Measurements from ENCODE around the gene COMMD9.

Gene COMMD9

DNA sequence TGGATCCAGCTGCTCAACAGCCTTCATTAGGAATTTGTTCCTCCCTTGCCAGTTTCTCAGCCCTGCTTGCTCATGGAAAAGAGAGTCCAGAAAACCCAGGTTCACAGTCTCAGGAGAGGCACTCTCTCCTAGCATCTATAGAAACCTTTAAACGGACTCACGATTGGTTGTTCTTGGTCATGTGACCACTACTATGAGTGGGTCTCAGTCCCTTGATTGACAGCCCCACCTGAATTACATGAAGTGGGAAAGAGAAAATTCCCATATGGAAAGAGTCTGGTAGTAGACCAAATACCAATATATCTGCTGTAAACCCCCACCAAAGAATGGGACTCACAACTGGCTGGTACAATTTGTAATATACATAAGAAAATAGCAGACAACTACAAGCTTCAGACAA lies 54.4 kb downstream of the COMMD9 start:
- no peaks in the 10 kb centered on the region for H3K9me3 ChIP-seq (ENCODE audit: insufficient read depth, low read depth, low read length)
- WGBS: 100% methylated on average over 2 of the region's 2 CpGs

DNA sequence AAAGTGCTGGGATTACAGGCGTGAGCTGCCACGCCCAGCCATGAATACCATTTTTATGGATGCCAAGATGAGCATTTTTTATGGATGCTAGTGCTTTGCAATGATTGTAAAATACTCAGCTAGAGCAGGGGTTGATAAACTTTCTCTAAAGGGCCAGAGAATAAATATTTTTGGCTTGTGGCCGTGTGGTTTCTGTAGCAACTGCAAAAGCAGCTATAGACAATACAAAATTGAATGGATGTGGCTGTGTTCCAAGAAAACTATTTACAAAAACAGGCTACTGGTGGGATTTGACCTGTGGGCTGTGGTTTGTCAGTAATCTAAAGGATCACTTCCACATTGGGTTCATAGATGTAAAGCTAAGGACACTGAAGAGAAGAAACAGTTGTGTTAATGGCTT lies 56.0 kb downstream of the COMMD9 start:
- peaks cover 7% of the 10 kb centered on the region; the same call in 1 of the 2 replicates for H3K36me3 ChIP-seq (ENCODE audit: insufficient read depth, low read length)
- H3K9ac ChIP-seq (ENCODE audit: low read depth, low read length): no peak overlapping the region
- H3K27ac ChIP-seq (ENCODE audit: low read depth, low read length): no peak overlapping the region
- H3K27me3 ChIP-seq (ENCODE audit: insufficient read depth, low read length): no peaks in the 10 kb centered on the region
- 64% methylated on average over 3 of the region's 3 CpGs for WGBS
- H3K4me3 ChIP-seq (ENCODE audit: low read length): no peak overlapping the region
- H3K9me3 ChIP-seq (ENCODE audit: insufficient read depth, low read depth, low read length): no peaks in the 10 kb centered on the region
- H3K4me1 ChIP-seq (ENCODE audit: insufficient read depth, low read length): peaks cover 6% of the 10 kb centered on the region

More for the DNA sequence above, 54.4 kb downstream of the COMMD9 start:
- Histone ChIP-seq H3K4me3 (ENCODE audit: low read length) (no peak overlapping the region), H3K27me3 (ENCODE audit: insufficient read depth, low read length) (no peaks in the 10 kb centered on the region), H3K4me1 (ENCODE audit: insufficient read depth, low read length) (peaks cover 6% of the 10 kb centered on the region), H3K36me3 (ENCODE audit: insufficient read depth, low read length) (peaks cover 4% of the 10 kb centered on the region; the same call in 1 of the 2 replicates), H3K9ac (ENCODE audit: low read depth, low read length) (no peak overlapping the region), H3K27ac (ENCODE audit: low read depth, low read length) (no peak overlapping the region)

DNA sequence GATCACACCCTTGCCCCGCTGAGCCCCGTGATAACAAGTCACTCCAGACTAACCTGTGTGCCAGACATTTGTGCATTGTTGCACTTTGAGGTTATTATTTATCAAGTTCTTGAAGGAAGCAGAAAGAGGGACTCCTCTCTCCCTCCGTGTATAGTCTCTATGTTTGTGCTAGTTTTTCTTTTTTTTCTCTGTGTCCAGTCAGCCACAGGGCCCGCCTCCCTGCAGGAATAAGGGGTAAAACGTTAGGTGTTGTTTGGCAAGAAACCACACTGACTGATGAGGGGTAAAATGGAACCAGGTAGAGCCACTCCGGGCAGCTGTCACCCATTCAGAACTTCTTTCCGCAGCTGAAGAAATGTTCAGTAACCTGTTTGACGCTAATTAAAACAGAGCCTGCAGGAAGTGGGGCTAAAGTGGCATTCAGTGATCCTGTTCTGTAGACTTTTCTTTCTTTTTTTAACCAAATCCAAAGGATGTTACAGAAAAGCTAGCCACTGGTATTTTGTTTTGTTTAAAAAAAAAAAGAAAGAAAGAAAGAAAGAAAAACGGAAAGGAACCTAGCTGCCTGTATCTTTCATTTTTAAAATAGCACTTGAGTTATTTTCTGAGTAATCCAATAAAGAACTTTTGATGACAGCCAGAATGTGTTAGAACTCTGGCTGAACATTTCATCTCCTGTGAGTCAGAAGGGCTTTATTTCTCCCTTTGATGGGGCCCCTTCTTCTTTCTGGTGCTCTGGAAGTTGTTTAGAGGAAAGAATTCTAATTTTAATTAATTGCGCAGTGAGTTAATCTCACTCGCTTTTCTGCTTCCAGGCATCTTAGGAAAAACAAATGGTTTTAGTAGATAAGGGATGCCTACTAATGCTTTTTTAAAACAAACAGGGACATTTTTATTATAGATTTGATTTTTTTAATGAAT lies 58.2 kb downstream of the COMMD9 start:
- 92% methylated on average over 9 of the region's 11 CpGs for WGBS
- no peaks in the 10 kb centered on the region for H3K27me3 ChIP-seq (ENCODE audit: insufficient read depth, low read length)
- no peak overlapping the region for H3K4me3 ChIP-seq (ENCODE audit: low read length)
- H3K9ac ChIP-seq (ENCODE audit: low read depth, low read length): no peak overlapping the region
- H3K27ac ChIP-seq (ENCODE audit: low read depth, low read length): no peak overlapping the region
- peaks cover 6% of the 10 kb centered on the region for H3K4me1 ChIP-seq (ENCODE audit: insufficient read depth, low read length)
- H3K36me3 ChIP-seq (ENCODE audit: insufficient read depth, low read length): 0 out of 2 replicates have a peak, but pooled peaks cover 7% of the 10 kb centered on the region
- no peaks in the 10 kb centered on the region for H3K9me3 ChIP-seq (ENCODE audit: insufficient read depth, low read depth, low read length)

DNA sequence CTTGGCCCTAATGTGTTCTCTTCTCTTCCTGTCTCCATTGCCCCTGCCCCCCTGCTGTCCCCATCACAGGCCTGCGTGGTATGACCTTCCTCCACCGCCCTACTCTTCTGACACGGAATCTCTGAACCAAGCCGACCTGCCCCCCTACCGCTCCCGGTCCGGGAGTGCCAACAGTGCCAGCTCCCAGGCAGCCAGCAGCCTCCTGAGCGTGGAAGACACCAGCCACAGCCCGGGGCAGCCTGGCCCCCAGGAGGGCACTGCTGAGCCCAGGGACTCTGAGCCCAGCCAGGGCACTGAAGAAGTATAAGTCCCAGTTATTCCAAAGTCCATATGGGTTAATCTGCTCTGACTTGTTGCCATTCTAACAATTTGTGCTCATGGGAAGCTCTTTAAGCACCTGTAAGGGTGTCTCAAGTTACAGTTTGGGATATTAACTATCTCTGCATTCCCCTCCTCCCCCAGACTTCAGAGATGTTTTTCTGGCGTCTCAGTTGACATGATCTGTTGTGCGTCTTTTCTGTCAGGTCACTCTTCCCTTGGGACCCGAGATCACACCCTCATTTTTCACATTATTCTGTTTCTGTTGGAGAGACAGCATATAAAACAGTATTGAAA lies 60.0 kb downstream of the COMMD9 start:
- Histone ChIP-seq H3K4me1 (ENCODE audit: insufficient read depth, low read length) (peaks cover 6% of the 10 kb centered on the region), H3K9ac (ENCODE audit: low read depth, low read length) (no peak overlapping the region), H3K27ac (ENCODE audit: low read depth, low read length) (no peak overlapping the region), H3K36me3 (ENCODE audit: insufficient read depth, low read length) (0 out of 2 replicates have a peak, but pooled peaks cover 7% of the 10 kb centered on the region), H3K27me3 (ENCODE audit: insufficient read depth, low read length) (no peaks in the 10 kb centered on the region), H3K4me3 (ENCODE audit: low read length) (no peak overlapping the region), H3K9me3 (ENCODE audit: insufficient read depth, low read depth, low read length) (no peaks in the 10 kb centered on the region)
- 89% methylated on average over 12 of the region's 12 CpGs for WGBS

DNA sequence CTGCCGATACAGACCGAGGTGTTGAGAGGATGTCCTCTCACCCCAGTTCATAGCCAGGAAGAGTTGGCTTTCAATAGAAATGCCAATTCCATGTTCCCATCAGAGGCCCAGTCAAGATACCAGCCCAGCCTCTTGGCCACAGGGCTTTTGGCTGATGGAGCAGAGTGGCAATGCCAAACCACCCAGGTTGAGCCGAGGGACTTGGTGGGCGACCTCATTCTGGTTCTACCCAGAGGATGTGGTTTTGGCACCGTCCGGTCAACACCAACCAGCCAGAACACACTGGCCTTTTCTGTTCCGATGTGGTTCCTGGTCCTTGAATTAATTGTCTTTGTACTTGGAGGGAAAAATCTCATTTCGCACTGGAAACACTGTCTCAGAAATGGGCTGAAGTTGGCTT lies 60.5 kb downstream of the COMMD9 start:
- Histone ChIP-seq H3K4me3 (ENCODE audit: low read length) (no peak overlapping the region), H3K9me3 (ENCODE audit: insufficient read depth, low read depth, low read length) (no peaks in the 10 kb centered on the region), H3K27me3 (ENCODE audit: insufficient read depth, low read length) (no peaks in the 10 kb centered on the region), H3K36me3 (ENCODE audit: insufficient read depth, low read length) (0 out of 2 replicates have a peak, but pooled peaks cover 7% of the 10 kb centered on the region), H3K27ac (ENCODE audit: low read depth, low read length) (no peak overlapping the region), H3K4me1 (ENCODE audit: insufficient read depth, low read length) (peaks cover 6% of the 10 kb centered on the region), H3K9ac (ENCODE audit: low read depth, low read length) (no peak overlapping the region)
- WGBS: 95% methylated on average over 8 of the region's 8 CpGs

DNA sequence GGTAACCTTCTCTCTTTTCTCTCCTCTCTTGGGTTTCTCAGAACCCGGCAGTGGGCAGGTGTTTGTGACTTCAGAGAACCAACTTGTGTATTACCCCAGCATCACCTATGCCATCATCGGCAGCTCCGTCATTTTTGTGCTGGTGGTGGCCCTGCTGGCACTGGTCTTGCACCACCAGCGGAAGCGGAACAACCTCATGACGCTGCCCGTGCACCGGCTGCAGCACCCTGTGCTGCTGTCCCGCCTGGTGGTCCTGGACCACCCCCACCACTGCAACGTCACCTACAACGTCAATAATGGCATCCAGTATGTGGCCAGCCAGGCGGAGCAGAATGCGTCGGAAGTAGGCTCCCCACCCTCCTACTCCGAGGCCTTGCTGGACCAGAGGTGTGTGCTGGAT lies 62.2 kb downstream of the COMMD9 start:
- H3K27ac ChIP-seq (ENCODE audit: low read depth, low read length): no peak overlapping the region
- H3K9me3 ChIP-seq (ENCODE audit: insufficient read depth, low read depth, low read length): no peaks in the 10 kb centered on the region
- no peak overlapping the region for H3K4me3 ChIP-seq (ENCODE audit: low read length)
- 0 out of 2 replicates have a peak, but pooled peaks cover 7% of the 10 kb centered on the region for H3K36me3 ChIP-seq (ENCODE audit: insufficient read depth, low read length)
- WGBS: 95% methylated on average over 15 of the region's 15 CpGs
- H3K4me1 ChIP-seq (ENCODE audit: insufficient read depth, low read length): peaks cover 6% of the 10 kb centered on the region
- no peak overlapping the region for H3K9ac ChIP-seq (ENCODE audit: low read depth, low read length)
- H3K27me3 ChIP-seq (ENCODE audit: insufficient read depth, low read length): no peaks in the 10 kb centered on the region

DNA sequence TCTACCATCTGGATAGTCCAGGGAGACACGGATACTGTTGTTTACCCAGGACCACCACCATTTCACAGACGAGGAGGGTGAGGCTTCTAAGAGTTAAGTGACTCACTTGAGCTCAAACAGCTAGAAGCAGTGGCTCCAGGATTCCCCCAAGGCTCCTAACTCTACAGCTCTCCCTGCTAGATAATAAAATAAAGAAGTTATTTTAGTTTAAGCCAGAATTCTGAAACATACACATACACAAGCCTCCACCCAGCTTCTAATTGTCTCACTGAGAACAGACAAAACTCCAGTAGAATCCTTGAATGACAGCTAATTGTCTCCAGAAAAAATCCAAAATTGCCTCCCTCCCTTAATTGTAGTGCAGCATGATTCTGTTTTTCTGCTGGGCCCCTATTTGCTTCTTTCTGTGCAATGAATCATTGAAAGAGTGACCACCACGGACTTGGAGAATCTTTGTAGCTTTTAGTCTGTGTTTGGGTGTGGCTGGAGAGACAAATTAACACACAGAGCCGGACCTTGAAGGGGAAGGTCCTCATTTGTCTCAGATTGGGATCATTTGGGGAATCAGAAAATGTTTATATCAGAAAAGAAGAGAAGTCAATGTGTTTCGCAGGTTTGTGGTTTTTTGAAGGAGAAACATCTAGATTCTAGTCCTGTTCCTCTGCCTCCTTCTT lies 64.9 kb downstream of the COMMD9 start:
- WGBS: 88% methylated on average over 5 of the region's 5 CpGs

DNA sequence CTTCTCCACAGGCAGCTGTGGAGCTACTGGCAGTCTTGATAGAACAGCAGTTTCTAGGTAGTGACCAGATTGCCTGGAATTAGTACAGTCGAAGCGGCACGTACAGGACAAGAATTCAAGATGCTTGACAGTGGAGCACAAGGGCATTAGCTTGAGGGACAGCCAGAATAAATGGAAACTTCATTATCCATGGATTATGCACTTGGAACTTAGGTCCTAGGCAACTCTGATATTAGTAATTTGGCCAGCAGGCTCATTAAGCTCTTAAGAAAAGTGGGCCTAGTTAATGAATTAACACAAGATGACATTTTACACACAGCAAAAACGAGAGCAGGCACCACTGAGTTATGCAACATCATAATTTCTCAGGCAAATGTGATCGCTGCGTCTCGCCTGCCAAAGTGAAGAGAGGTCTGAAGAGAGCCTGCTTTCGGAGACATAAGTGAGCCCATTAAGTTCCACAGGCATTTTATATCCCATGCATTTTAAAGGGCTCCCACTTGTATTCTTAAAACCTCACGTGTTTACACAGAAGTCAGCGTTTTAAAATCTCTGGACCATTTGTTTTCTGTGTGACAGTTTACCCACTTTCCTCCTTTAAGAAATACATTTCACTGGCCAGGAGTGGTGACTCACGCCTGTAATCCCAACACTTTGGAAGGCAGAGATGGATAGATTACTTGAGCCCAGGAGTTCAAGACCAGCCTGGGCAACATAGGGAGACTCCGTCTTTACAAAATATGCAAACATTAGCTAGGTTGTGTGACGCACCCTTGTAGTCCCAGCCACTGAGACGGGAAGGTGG lies 66.2 kb downstream of the COMMD9 start:
- no peaks in the 10 kb centered on the region for H3K27me3 ChIP-seq (ENCODE audit: insufficient read depth, low read length)
- H3K4me3 ChIP-seq (ENCODE audit: low read length): no peak overlapping the region
- 95% methylated on average over 14 of the region's 14 CpGs for WGBS
- no peaks in the 10 kb centered on the region for H3K4me1 ChIP-seq (ENCODE audit: insufficient read depth, low read length)
- no peaks in the 10 kb centered on the region for H3K36me3 ChIP-seq (ENCODE audit: insufficient read depth, low read length)
- no peak overlapping the region for H3K9ac ChIP-seq (ENCODE audit: low read depth, low read length)
- H3K9me3 ChIP-seq (ENCODE audit: insufficient read depth, low read depth, low read length): peaks cover 11% of the 10 kb centered on the region
- no peak overlapping the region for H3K27ac ChIP-seq (ENCODE audit: low read depth, low read length)

More for the DNA sequence above, 64.9 kb downstream of the COMMD9 start:
- Histone ChIP-seq H3K4me1 (ENCODE audit: insufficient read depth, low read length) (no peaks in the 10 kb centered on the region), H3K9ac (ENCODE audit: low read depth, low read length) (no peak overlapping the region), H3K27me3 (ENCODE audit: insufficient read depth, low read length) (no peaks in the 10 kb centered on the region), H3K27ac (ENCODE audit: low read depth, low read length) (no peak overlapping the region), H3K36me3 (ENCODE audit: insufficient read depth, low read length) (0 out of 2 replicates have a peak, but pooled peaks cover 2% of the 10 kb centered on the region), H3K4me3 (ENCODE audit: low read length) (no peak overlapping the region), H3K9me3 (ENCODE audit: insufficient read depth, low read depth, low read length) (peaks cover 8% of the 10 kb centered on the region)
